ENCODE results near the gene LRRC10B.
A peak's percentile ranks its signal among the peaks of the same experiment; 100 is the strongest.

Gene LRRC10B

GRCh38 chr11:61528114-61528513 is 19.6 kb downstream of the LRRC10B start:
- DNase-seq, result no peak

GRCh38 chr11:61529537-61530225 is 21.1 kb downstream of the LRRC10B start:
- no peak for DNase-seq

- DNase-seq, result no peak
Measured at GRCh38 chr11:61531044-61531443, 22.5 kb downstream of the LRRC10B start.

GRCh38 chr11:61532134-61533038 is 23.8 kb downstream of the LRRC10B start:
- peak in 5 of 56 donors; percentile 15 to 37 (median 20) for DNase-seq

GRCh38 chr11:61533039-61533375 is 24.5 kb downstream of the LRRC10B start:
- DNase-seq, result no peak

GRCh38 chr11:61533401-61533800 is 24.9 kb downstream of the LRRC10B start:
- no peak for DNase-seq

GRCh38 chr11:61534025-61534932 is 25.7 kb downstream of the LRRC10B start:
- no peak for DNase-seq

GRCh38 chr11:61534933-61535839 is 26.6 kb downstream of the LRRC10B start:
- peak in 1 of 56 donors; percentile 44 for DNase-seq

GRCh38 chr11:61535998-61536675 is 27.6 kb downstream of the LRRC10B start:
- DNase-seq, result peak in 4 of 56 donors; percentile 5 to 49 (median 13)

- no peak for DNase-seq
Measured at GRCh38 chr11:61536676-61537270, 28.2 kb downstream of the LRRC10B start.

- no peak for DNase-seq
Measured at GRCh38 chr11:61537326-61537725, 28.8 kb downstream of the LRRC10B start.

- DNase-seq, result no peak
Measured at GRCh38 chr11:61538636-61538961, 30.1 kb downstream of the LRRC10B start.

- no peak for DNase-seq
Measured at GRCh38 chr11:61539006-61539405, 30.5 kb downstream of the LRRC10B start.

GRCh38 chr11:61539831-61540357 is 31.3 kb downstream of the LRRC10B start:
- no peak for DNase-seq

- DNase-seq, result no peak
Measured at GRCh38 chr11:61540528-61540927, 32.0 kb downstream of the LRRC10B start.

GRCh38 chr11:61541598-61541997 is 33.0 kb downstream of the LRRC10B start:
- DNase-seq, result no peak

- DNase-seq, result peak in 7 of 56 donors; percentile 10 to 47 (median 22)
Measured at GRCh38 chr11:61542024-61542461, 33.5 kb downstream of the LRRC10B start.

- DNase-seq, result no peak
Measured at GRCh38 chr11:61542705-61543104, 34.2 kb downstream of the LRRC10B start.

- no peak for DNase-seq
Measured at GRCh38 chr11:61543606-61544306, 35.2 kb downstream of the LRRC10B start.
